NCI-H524 treated with DMSO at 0.1 percent for 48 hours (cell line): ENCODE results near the gene SEMA4C.

ENCODE experiments used
- DNase-seq: peaks from one replicate; lab custom pipeline; 2025; lab: John Stamatoyannopoulos, UW

Gene SEMA4C

GRCh38 chr2:96869822-96870625, at the start of gene SEMA4C:
Gene SEMA4C (minus strand): TSS chr2:96870080. CDS start chr2:96867886, 2,194 bp downstream.
- no peak for DNase-seq

DNA sequence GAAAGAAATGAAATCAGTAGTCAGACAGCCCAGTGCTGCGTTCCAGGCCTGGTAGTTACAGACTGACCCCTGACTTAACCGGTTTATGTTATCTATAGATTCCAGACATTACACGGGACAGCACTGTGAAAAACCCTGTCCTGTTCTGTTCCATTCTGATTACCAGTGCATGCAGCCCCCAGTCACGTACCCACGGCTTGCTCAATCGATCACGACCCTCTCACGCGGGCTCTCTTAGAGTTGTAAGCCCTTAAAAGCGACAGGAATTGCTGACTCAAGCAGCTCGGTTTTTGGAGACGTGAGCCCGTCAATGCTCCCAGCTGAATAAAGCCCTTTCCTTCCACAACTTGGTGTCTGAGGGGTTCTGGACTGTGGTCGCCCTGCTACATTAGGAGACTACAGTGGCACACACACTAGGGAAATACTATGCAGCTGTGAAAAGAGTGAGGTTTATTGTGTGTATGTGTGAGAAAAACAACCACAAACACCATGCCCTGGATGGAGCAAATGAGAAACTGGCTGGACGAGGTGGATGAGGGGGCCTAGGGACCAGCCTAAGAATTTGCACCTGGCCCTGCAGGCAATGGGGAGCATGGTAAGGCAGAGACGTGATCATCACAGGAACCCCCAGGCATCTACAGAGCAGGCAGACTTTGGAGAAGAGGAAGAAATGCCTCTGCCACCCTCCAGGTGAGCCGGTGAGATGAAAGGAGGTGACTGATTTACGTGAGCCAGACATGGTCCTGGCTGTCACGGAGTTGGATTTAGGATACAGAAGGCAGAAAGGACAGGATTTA, 49.1 kb upstream of the SEMA4C start:
- no peak for DNase-seq

- DNase-seq: no peak
Observed at GRCh38 chr2:96918092-96918753, 48.3 kb upstream of the SEMA4C start.

GRCh38 chr2:96916646-96917543, 47.0 kb upstream of the SEMA4C start:
- DNase-seq: no peak

- no peak for DNase-seq
Observed at GRCh38 chr2:96916156-96916630, 46.3 kb upstream of the SEMA4C start.

DNA sequence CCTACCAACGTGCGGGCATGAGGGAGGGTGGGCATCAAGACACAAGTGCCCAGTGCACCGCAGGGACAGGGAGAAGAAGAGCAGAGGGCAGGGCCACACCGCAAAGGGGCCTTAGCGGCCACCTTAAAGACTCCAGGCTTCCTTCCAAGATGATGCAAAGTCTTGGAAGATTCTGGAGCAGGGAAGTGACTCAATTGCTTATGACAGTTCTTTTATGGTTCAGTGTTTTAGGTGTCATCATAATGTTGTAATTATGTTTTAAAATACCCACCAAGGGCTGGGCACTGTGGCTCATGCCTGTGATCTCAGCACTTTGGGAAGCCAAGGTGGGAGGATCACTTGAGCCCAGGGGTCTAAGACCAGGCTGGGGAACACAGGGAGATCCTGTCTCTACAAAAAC, 44.5 kb upstream of the SEMA4C start:
- DNase-seq: no peak

DNA sequence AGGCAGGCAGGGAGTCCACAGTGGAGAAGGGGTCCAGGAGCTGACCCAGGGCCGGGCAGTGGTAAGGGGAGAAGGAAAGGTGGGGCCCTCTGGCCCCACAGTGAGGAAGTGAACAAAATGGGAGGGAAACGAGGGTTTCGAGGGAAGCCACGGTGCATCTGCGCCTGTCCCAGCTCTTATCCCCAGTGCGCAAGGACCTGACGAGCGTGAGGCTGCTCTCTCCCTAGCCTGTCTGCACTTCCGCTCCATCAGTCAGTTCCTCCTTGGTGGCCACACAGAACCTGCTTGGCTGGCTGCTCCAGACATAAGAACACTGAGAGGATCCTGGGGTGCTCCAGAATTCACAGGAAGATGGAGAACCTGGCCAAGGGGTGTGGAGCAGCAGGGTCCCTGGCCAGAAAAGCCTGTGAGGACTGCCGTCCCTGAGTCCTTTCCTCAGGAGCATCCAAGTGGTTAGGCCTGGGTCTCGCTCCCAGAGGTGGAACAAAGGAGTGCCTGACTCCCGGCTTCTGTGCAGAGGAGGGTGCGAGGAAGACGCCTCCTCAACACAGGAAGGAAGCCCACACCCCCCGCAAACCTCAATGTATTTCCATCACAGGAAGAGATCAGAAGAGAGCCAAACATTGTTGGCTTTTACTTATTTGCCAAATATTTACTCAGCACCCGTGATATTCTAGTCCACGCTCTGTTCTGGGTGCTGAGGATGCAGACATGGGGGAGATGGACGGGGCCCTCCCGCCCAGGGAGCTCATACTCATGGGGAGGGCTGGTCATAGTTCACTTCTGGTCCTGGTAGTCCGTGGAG, 43.7 kb upstream of the SEMA4C start:
- no peak for DNase-seq

GRCh38 chr2:96913117-96913397, 43.2 kb upstream of the SEMA4C start:
- no peak for DNase-seq

GRCh38 chr2:96912346-96913116, 42.7 kb upstream of the SEMA4C start:
- DNase-seq: no peak

DNA sequence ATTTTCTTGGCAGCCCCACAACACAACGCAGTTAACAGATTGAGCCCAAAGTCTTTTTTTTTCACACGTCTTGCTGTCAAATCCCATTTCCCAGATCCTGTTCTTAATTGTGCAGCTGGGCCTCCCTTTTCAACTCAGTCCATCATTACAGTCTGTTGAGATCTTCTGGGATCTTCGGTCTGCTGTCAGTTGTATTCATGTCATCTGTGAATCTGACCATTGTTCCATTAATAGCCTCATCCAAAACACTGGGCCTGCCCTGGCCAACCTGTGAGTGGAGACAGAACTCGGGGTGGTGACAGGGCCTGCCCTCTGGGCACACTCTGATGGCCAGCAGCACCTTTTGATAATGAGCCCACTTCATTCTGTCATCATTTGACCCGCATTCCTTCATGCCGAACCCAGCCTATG, 39.7 kb upstream of the SEMA4C start:
- no peak for DNase-seq

- DNase-seq: no peak
Observed at GRCh38 chr2:96907115-96908041, 37.5 kb upstream of the SEMA4C start.

DNA sequence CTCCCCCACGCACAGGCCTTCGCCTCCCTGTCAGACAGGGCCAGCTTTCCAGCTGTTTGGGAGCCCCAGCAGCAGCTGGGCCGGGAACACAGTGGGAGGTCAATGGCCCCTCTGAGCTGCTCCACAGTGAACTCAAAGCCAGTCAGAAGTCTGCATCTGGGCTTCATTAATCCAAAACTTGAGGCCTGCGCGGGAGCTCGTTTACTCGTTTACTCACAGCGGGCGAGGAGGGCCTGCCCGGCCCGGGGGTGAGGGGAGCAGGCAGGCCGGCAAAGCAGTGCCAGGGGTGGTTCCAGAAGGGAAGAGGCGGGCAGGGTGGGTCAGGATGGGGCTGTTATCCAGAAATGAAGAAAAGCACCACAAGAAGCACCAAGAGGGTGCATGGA, 36.8 kb upstream of the SEMA4C start:
- no peak for DNase-seq

DNA sequence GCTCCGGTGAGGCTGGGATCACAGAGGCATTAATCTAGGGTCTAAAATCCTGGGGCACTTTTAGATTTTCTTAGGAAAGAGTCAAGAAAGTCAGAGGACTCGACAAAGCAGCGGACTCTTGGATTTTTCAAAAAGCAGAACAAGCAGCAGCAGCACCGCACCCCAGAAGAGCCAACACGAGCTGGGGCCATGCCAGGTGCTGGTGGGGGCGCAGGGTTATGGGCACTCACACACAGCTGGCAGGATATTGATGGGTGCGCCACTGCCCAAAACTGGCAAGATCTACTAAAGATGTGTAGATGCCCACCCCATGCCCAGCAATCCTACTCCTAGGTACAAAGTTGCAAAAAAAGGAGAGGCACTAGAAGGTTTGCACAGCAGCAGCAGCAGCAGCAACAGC, 33.9 kb upstream of the SEMA4C start:
- no peak for DNase-seq

GRCh38 chr2:96903318-96903717, 33.4 kb upstream of the SEMA4C start:
- no peak for DNase-seq

GRCh38 chr2:96900237-96900636, 30.4 kb upstream of the SEMA4C start:
- DNase-seq: no peak

GRCh38 chr2:96899413-96899741, 29.5 kb upstream of the SEMA4C start:
- no peak for DNase-seq

GRCh38 chr2:96898641-96899412, 28.9 kb upstream of the SEMA4C start:
- DNase-seq: no peak

DNA sequence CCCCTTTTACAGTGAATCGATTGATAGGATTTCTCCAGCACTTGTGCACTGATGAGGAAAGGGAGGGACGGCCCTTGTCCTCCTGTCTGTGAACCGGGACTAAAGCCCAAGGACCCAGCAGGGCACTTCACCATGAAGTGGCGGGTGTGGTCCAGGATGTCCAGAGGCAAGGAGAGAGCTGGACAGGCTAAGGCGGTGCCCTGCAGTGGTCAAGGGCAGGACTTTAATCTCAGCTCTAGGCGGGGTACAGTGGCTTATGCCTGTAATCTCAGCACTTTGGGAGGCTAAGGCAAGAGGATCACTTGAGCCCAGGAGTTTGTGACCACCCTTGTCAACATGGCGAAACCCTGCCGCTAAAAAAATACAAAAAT, 28.2 kb upstream of the SEMA4C start:
- no peak for DNase-seq
